GM23248 (cell line): Measurements from ENCODE around the gene RINL. TPM values are rescaled to one million over a fixed set of nuclear protein-coding genes. Genes with fewer than 3 reads are reported as not detected.

Experiments
- DNase-seq: peaks from one replicate; pipeline ENCODE4 v3.0.0-alpha.2; 2015
- H2AFZ ChIP-seq: fragments of 200-600 bp; sonication (generic); 2 replicates; pipeline ENCODE4 v1.6.1; 2016; ENCODE audit warnings: antibody characterized with exemption
- H3F3A ChIP-seq: fragments of 200-600 bp; sonication (generic); 2 replicates; pipeline ENCODE4 v1.6.1; 2016; ENCODE audit warnings: mild to moderate bottlenecking, antibody characterized with exemption, mixed run types; ENCODE audit not compliant: insufficient read depth
- H3K27ac ChIP-seq: fragments of 200-600 bp; sonication (generic); 2 replicates; pipeline ENCODE4 v1.5.1; 2016; ENCODE audit warnings: mild to moderate bottlenecking
- H3K27me3 ChIP-seq: fragments of 200-600 bp; sonication (generic); replicated peaks from 2 replicates; pipeline ENCODE4 v1.6.1; 2016; ENCODE audit warnings: mild to moderate bottlenecking; ENCODE audit not compliant: insufficient read depth
- H3K36me3 ChIP-seq: fragments of 200-600 bp; sonication (generic); 2 replicates; pipeline ENCODE4 v1.6.1; 2016; ENCODE audit warnings: low read depth, mild to moderate bottlenecking
- H3K4me1 ChIP-seq: fragments of 200-600 bp; sonication (generic); 2 replicates; pipeline ENCODE4 v1.6.1; 2016; ENCODE audit warnings: mild to moderate bottlenecking; ENCODE audit not compliant: insufficient read depth
- H3K4me2 ChIP-seq: fragments of 200-600 bp; sonication (generic); one replicate; pipeline ENCODE4 v1.6.1; 2016; ENCODE audit warnings: mild to moderate bottlenecking; ENCODE audit not compliant: unreplicated experiment
- H3K4me3 ChIP-seq: fragments of 200-600 bp; sonication (generic); 2 replicates; pipeline ENCODE4 v1.5.1; 2016; ENCODE audit warnings: mild to moderate bottlenecking
- H3K79me2 ChIP-seq: fragments of 200-600 bp; sonication (generic); 2 replicates; pipeline ENCODE4 v1.6.1; 2016; ENCODE audit warnings: mild to moderate bottlenecking; ENCODE audit not compliant: insufficient read depth
- H3K9ac ChIP-seq: fragments of 200-600 bp; sonication (generic); 2 replicates; pipeline ENCODE4 v1.6.1; 2016; ENCODE audit warnings: mild to moderate bottlenecking
- H3K9me2 ChIP-seq: fragments of 200-600 bp; sonication (generic); 2 replicates; pipeline ENCODE4 v1.6.1; 2016; ENCODE audit warnings: mixed run types, mild to moderate bottlenecking, moderate library complexity; ENCODE audit not compliant: insufficient read depth
- H3K9me3 ChIP-seq: fragments of 200-600 bp; sonication (generic); one replicate; pipeline ENCODE4 v1.6.1; 2017; ENCODE audit warnings: low read depth
- H4K20me1 ChIP-seq: fragments of 200-600 bp; sonication (generic); 2 replicates; pipeline ENCODE4 v1.6.0; 2016; ENCODE audit not compliant: insufficient read depth
- EZH2 ChIP-seq: fragments of 200-600 bp; sonication (generic); IDR thresholded peaks from 2 replicates; pipeline ENCODE4 v1.6.1; 2018; ENCODE audit warnings: antibody characterized with exemption, mild to moderate bottlenecking; ENCODE audit not compliant: insufficient read depth, poor library complexity, severe bottlenecking
- EZH2phosphoT487 ChIP-seq: fragments of 200-600 bp; sonication (generic); IDR thresholded peaks from 2 replicates; pipeline ENCODE4 v1.6.1; 2018; ENCODE audit warnings: antibody characterized with exemption, moderate library complexity, mild to moderate bottlenecking, low read depth; ENCODE audit not compliant: insufficient read depth
- WGBS, 2 experiments: methylation state at CpG; one replicate each; pipeline ENCODE4 v1.1.6; 2015 to 2017; ENCODE audit warnings: low lambda C conversion rate in 2 of 2, low coverage in 1 of 2; ENCODE audit errors: missing lambda C conversion rate in 2 of 2; 5-methylcytosine and 5-hydroxymethylcytosine counted together
- in situ Hi-C: fragments of 300-500 bp; cut with MboI; formaldehyde crosslinking; loops from 2 replicates; pipeline ENCODE4 v1.15.0; 2020
- polyA plus RNA-seq: library from polyadenylated mRNA; unstranded; fragments of >200 nt; fragmentation: Nextera tagmentation; extraction: Ambion mirVana; gene quantifications from 2 replicates; pipeline ENCODE4 v1.2.1, GENCODE V29; 2016
- total RNA-seq: library from RNA; depleted of rRNA; stranded (reverse); fragments of >200 nt; shearing (Covaris generic); gene quantifications from 2 replicates; pipeline ENCODE4 v1.2.3, GENCODE V29; 2014

Gene RINL
- total and polyA plus RNA-seq, 2 experiments from 2014 or later, result 2.0 to 5.8 TPM

GRCh38 chr19:38838208-38838985, 39.7 kb downstream of the RINL start:
- Histone ChIP-seq H2AFZ (no peak overlapping the region), H3K79me2 (peaks cover 46% of the 10 kb centered on the region), H3K4me1 (peaks cover 8% of the 10 kb centered on the region; the same call in 1 of the 2 replicates), H4K20me1 (peaks cover 5% of the 10 kb centered on the region; the same call in 1 of the 2 replicates), H3K9me3 (no peaks in the 10 kb centered on the region), H3K4me2 (no peak overlapping the region), H3K27me3 (no peaks in the 10 kb centered on the region), H3K9me2 (no peaks in the 10 kb centered on the region), H3K27ac (peak overlapping the region; percentile 35), H3K4me3 (no peak overlapping the region), H3K36me3 (peaks cover 70% of the 10 kb centered on the region), H3K9ac (no peak overlapping the region), H3F3A (peaks cover 81% of the 10 kb centered on the region)
- WGBS, 2 experiments, result 77 to 83% methylated on average over 19 of the region's 19 CpGs
- in situ Hi-C loops, result no loop called here
- no peak for TF ChIP-seq EZH2phosphoT487
- no peak for TF ChIP-seq EZH2
- no peak for DNase-seq

GRCh38 chr19:38837656-38838121, 40.4 kb downstream of the RINL start:
- Histone ChIP-seq H3K4me3 (no peak overlapping the region), H2AFZ (no peak overlapping the region), H3F3A (peaks cover 85% of the 10 kb centered on the region), H3K4me1 (peaks cover 8% of the 10 kb centered on the region; the same call in 1 of the 2 replicates), H3K27ac (peak overlapping the region; percentile 26), H3K9ac (no peak overlapping the region), H3K27me3 (no peaks in the 10 kb centered on the region), H3K9me3 (no peaks in the 10 kb centered on the region), H4K20me1 (peaks cover 5% of the 10 kb centered on the region; the same call in 1 of the 2 replicates), H3K4me2 (no peak overlapping the region), H3K79me2 (peaks cover 39% of the 10 kb centered on the region), H3K36me3 (peaks cover 63% of the 10 kb centered on the region), H3K9me2 (no peaks in the 10 kb centered on the region)
- in situ Hi-C loops, result no loop called here
- TF ChIP-seq EZH2phosphoT487, result no peak
- no peak for TF ChIP-seq EZH2
- peak; percentile 67 for DNase-seq
- WGBS, 2 experiments, result 85 to 90% methylated on average over 7 of the region's 7 CpGs

GRCh38 chr19:38836983-38837626, 41.0 kb downstream of the RINL start:
- TF ChIP-seq EZH2, result no peak
- Histone ChIP-seq H3K9me3 (no peaks in the 10 kb centered on the region), H2AFZ (no peak overlapping the region), H3K79me2 (peaks cover 33% of the 10 kb centered on the region), H3K4me2 (no peak overlapping the region), H4K20me1 (peaks cover 5% of the 10 kb centered on the region; the same call in 1 of the 2 replicates), H3K27me3 (no peaks in the 10 kb centered on the region), H3K9ac (no peak overlapping the region), H3F3A (peaks cover 86% of the 10 kb centered on the region), H3K4me1 (peaks cover 12% of the 10 kb centered on the region), H3K27ac (peak overlapping the region; percentile 7; the same call in 1 of the 2 replicates), H3K4me3 (no peak overlapping the region), H3K36me3 (peaks cover 57% of the 10 kb centered on the region), H3K9me2 (no peaks in the 10 kb centered on the region)
- 91% methylated on average over 6 of the region's 6 CpGs for WGBS, 2 experiments
- no peak for DNase-seq
- in situ Hi-C loops, result no loop called here

- no peak for TF ChIP-seq EZH2
- no peak for TF ChIP-seq EZH2phosphoT487
- no peak overlapping the region for H3K9ac ChIP-seq
- no peak for DNase-seq
These were observed 41.7 kb downstream of the RINL start for GRCh38 chr19:38836159-38836982.

More at GRCh38 chr19:38836159-38836982, 41.7 kb downstream of the RINL start:
- Histone ChIP-seq H3K4me2 (no peak overlapping the region), H2AFZ (no peak overlapping the region), H3K9me2 (no peaks in the 10 kb centered on the region), H3K4me1 (peaks cover 14% of the 10 kb centered on the region), H3F3A (peaks cover 82% of the 10 kb centered on the region), H3K27me3 (no peaks in the 10 kb centered on the region), H4K20me1 (peaks cover 5% of the 10 kb centered on the region; the same call in 1 of the 2 replicates), H3K4me3 (no peak overlapping the region), H3K79me2 (peaks cover 26% of the 10 kb centered on the region), H3K36me3 (peaks cover 50% of the 10 kb centered on the region), H3K27ac (peak overlapping the region; percentile 38), H3K9me3 (no peaks in the 10 kb centered on the region)
- WGBS, 2 experiments, result 57 to 63% methylated on average over 8 of the region's 8 CpGs
- in situ Hi-C loops, result no loop called here
